Pancreas (tissue), 10 donors: ENCODE data around the gene ZNF362. TPM values are rescaled to one million over a fixed set of nuclear protein-coding genes. Genes with fewer than 3 reads are reported as not detected.
"Not testable (repeated sequence)": the region's sequence is repeated elsewhere in the genome, so short reads cannot be mapped to it uniquely, and the experiment has no call there.

Experiments
- ATAC-seq, 4 donors: fragments of 200-7000 bp; cut with Tn5 transposase; one replicate each; pipeline versions ENCODE4 v1.8.0 to v1.9.1; 2020; ENCODE audit warnings: mild to moderate bottlenecking in 4 of 4, moderate library complexity in 4 of 4
- DNase-seq, 6 donors: peaks; one replicate each; pipeline ENCODE4 v3.0.0-alpha.2; 2020
- FAIRE-seq: peaks from 2 replicates; lab custom pipeline; 2012; peaks lifted over from hg19 to GRCh38; lab: Jason Lieb, UNC
- H3K27ac ChIP-seq, 4 donors: fragments of 200-600 bp; sonication (generic); 1 replicate in 3 of 4; 2 replicates in 1 of 4; pipeline versions ENCODE4 v1.5.0 to v1.8.0; 2020
- H3K27me3 ChIP-seq, 4 donors: fragments of 200-600 bp; one replicate each; pipeline ENCODE4 v1.8.0; 2021
- H3K36me3 ChIP-seq, 3 donors: fragments of 200-600 bp; sonication (generic) in 1 of 3; one replicate each; pipeline versions ENCODE4 v1.5.0 to v1.8.0; 2020 to 2021
- H3K4me1 ChIP-seq, 3 donors: fragments of 200-600 bp; one replicate each; pipeline ENCODE4 v1.8.0; 2021
- H3K4me3 ChIP-seq, 4 donors: fragments of 200-600 bp; sonication (generic) in 2 of 4; one replicate each; pipeline versions ENCODE4 v1.5.0 to v1.8.0; 2020 to 2021
- H3K9me3 ChIP-seq, 4 donors: fragments of 200-600 bp; one replicate each; pipeline ENCODE4 v1.8.0; 2021
- CTCF ChIP-seq, 4 donors: fragments of 200-600 bp; sonication (generic) in 3 of 4; IDR thresholded peaks; one replicate each; pipeline versions ENCODE4 v1.5.0 to v1.8.0; 2021; ENCODE audit warnings: antibody characterized with exemption in 4 of 4
- WGBS, 2 donors: extraction: QIAGEN DNeasy Blood & Tissue Kit; methylation state at CpG; one replicate each; pipeline ENCODE4 v1.1.7; 2013; 5-methylcytosine and 5-hydroxymethylcytosine counted together
- intact Hi-C, 3 donors: fragments of 100-400 bp; cut with DNase I; formaldehyde crosslinking; loops; one replicate each; pipeline versions ENCODE4 v1.11.1 to v1.14.2; 2022
- polyA plus RNA-seq, 2 donors: library from polyadenylated mRNA; stranded (reverse); fragments of 200-250 nt; gene quantifications; one replicate each; pipeline ENCODE4 v1.2.3, GENCODE V29; 2013
- total RNA-seq, 6 donors: library from RNA; stranded (reverse); fragmentation: NEBNext Ultra II Directional in 4 of 6; extraction: Animal tissue kit (Norgen Biotek cat#: 25700) in 4 of 6; gene quantifications; one replicate each; pipeline versions ENCODE4 v1.2.1 to v1.2.4, GENCODE V29; 2021 to 2023
- donor health status: healthy with polysubstance abuse.
- donor health status: DM: no; HTN: no; CAD: no; lungs with moderate emphysema.
- donor health status: DM: no; HTN: no; CAD: no.
- donor health status: control.
- donor health status: control.
- donor health status: Bipolar disorder and iron deficiency.
- donor health status: DM: yes; HTN: yes; CAD: no.
- donor health status: DM: no; HTN: no; CAD: no.
- donor health status: DM: no; HTN: no; CAD: no.
- donor health status: DM: yes; HTN: yes; CAD: no.

The ZNF362 gene
- total and polyA plus RNA-seq, 8 donors: 11.8 to 19.7 (median 13.9) TPM

GRCh38 chr1:33307494-33307864 is 51.2 kb downstream of the ZNF362 start:
- Histone ChIP-seq H3K9me3 (no peaks in the 10 kb centered on the region), H3K4me1 (peaks cover 0 to 3% (median 0%) of the 10 kb centered on the region in 3 donors), H3K36me3 (no peaks in the 10 kb centered on the region), H3K4me3 (no peak overlapping the region), H3K27ac (no peak overlapping the region), H3K27me3 (no peaks in the 10 kb centered on the region)
- TF ChIP-seq CTCF (IDR thresholded peaks at IDR 0.05): no peak
- DNase-seq (no peak), ATAC-seq (no peak), FAIRE-seq (no peak)
- intact Hi-C loops: no loop called here
- WGBS, 2 donors: 75 to 93% methylated on average over 3 to 5 of the region's 5 CpGs

- DNase-seq: peak in 1 of 6 donors; percentile 32
- H3K27ac ChIP-seq, ATAC-seq, FAIRE-seq, H3K4me3 ChIP-seq, H3K36me3 ChIP-seq, intact Hi-C loops, H3K4me1 ChIP-seq, H3K9me3 ChIP-seq, H3K27me3 ChIP-seq: not testable (repeated sequence)
- WGBS, 2 donors: 92 to 94% methylated on average over 27 to 32 of the region's 32 CpGs
These were observed 53.1 kb downstream of the ZNF362 start for GRCh38 chr1:33309351-33309750.

GRCh38 chr1:33310702-33311101 is 54.4 kb downstream of the ZNF362 start:
- FAIRE-seq: no peak
- no peaks in the 10 kb centered on the region for H3K9me3 ChIP-seq
- no peak for TF ChIP-seq CTCF (IDR thresholded peaks at IDR 0.05)

DNA sequence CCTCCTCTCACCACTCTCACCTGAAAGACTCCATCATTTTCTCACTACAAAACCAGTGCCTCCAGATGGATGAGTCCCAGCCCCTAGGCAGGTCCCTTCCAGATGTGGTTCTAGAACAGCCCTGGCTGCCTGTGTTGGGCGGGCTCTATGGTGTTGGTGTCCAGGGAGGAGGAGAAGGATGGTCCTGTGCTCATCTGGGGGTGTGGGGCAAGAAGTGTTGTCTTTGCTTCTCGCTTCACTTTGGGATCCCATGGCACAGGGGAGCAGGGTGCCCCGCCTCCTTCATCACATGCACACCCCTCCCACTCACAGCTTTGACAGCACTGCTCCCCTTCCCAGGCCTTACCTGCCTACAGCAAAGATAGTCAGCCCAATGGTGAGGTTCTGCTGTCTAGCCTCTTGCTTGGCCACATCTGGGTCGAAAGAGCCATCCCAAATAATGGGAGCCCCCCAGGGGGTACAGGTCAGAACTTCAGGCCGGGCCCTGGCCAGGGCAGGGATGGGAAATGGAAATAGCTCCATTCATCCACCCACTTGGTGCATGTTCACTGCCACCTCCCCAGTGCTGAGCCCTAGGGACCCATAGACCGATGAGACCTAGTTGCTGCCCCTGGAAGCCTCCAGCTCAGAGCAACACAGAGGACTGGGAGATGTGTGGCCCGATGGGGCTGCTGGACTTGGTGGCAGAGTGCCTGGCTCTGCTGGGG is 55.6 kb downstream of the ZNF362 start:
- peaks cover 0 to 2% (median 0%) of the 10 kb centered on the region in 3 donors for H3K4me1 ChIP-seq
- WGBS, 2 donors: 92 to 96% methylated on average over 7 of the region's 7 CpGs
- no peak overlapping the region for H3K27ac ChIP-seq
- no peak overlapping the region for H3K4me3 ChIP-seq
- no peak for ATAC-seq
- no peaks in the 10 kb centered on the region for H3K9me3 ChIP-seq
- no peak for FAIRE-seq
- no peaks in the 10 kb centered on the region for H3K27me3 ChIP-seq
- DNase-seq: peak in 1 of 6 donors; percentile 24
- intact Hi-C loops: no loop called here
- TF ChIP-seq CTCF (IDR thresholded peaks at IDR 0.05): no peak
- H3K36me3 ChIP-seq: no peaks in the 10 kb centered on the region

More at GRCh38 chr1:33310702-33311101, 54.4 kb downstream of the ZNF362 start:
- DNase-seq (peak in 1 of 6 donors; percentile 37), ATAC-seq (no peak)
- H3K4me1 ChIP-seq: peaks cover 0 to 3% (median 0%) of the 10 kb centered on the region in 3 donors
- WGBS, 2 donors: 81 to 88% methylated on average over 8 of the region's 8 CpGs
- H3K4me3 ChIP-seq: no peak overlapping the region
- intact Hi-C loops: no loop called here
- no peak overlapping the region for H3K27ac ChIP-seq
- no peaks in the 10 kb centered on the region for H3K36me3 ChIP-seq
- H3K27me3 ChIP-seq: no peaks in the 10 kb centered on the region

GRCh38 chr1:33312413-33312749 is 56.1 kb downstream of the ZNF362 start:
- Histone ChIP-seq H3K4me3 (no peak overlapping the region), H3K4me1 (no peaks in the 10 kb centered on the region), H3K9me3 (no peaks in the 10 kb centered on the region), H3K27me3 (no peaks in the 10 kb centered on the region), H3K27ac (no peak overlapping the region), H3K36me3 (no peaks in the 10 kb centered on the region)
- WGBS, 2 donors: 84 to 97% methylated on average over 5 of the region's 5 CpGs
- intact Hi-C loops: no loop called here
- FAIRE-seq: no peak
- no peak for TF ChIP-seq CTCF (IDR thresholded peaks at IDR 0.05)
- peak in 1 of 6 donors; percentile 40 for DNase-seq
- ATAC-seq: no peak
